Putamen (tissue), 1 donor: ENCODE data around the gene NOS1.

ENCODE experiments used
- DNase-seq: peaks from one replicate; pipeline ENCODE4 v3.0.0-alpha.2; 2016; ENCODE audit warnings: low spot score

NOS1 gene

DNA sequence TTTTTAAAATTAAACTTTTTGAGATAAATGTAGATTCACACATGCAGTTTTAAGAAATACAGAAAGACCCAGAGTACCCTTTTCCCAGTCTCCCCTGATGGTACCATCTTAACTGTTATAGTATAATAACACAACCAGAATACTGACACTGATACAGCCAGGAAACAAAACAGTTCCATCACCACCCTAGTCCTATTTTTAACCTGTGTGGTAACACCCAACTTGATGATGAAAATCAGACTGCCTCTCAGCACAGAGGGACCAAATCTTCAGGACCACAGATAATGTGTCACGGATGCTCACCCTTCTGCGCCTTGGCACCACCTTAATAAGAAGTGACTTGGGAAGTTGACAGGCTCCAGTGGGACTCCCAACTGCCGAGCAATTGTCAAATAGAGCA lies 189.3 kb downstream of the NOS1 start:
- DNase-seq = no peak

GRCh38 chr12:117171499-117172162 lies 189.8 kb downstream of the NOS1 start:
- no peak for DNase-seq

- DNase-seq = no peak
Measured at GRCh38 chr12:117169548-117169947, 191.9 kb downstream of the NOS1 start.

GRCh38 chr12:117168976-117169375 lies 192.4 kb downstream of the NOS1 start:
- no peak for DNase-seq

DNA sequence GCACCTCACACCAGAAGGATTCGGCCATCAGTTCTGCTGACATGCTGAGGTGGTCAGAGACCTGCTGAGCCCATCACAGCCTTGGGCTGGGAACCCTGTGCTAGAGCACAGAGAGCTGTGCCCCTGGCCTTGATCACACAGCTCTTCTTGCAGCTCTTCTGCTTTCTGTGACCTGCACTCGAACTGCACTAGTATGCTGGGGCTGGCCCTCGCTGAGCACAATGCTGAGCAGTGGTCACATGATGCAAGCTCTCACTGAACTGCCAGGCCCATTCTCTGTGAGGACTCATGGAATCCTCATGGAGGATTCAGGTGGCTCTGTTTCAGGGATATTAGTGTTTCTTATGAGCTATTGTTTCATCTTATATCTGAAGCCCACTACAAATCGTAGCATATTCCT lies 193.7 kb downstream of the NOS1 start:
- DNase-seq = no peak

GRCh38 chr12:117166107-117166506 lies 195.3 kb downstream of the NOS1 start:
- no peak for DNase-seq

DNA sequence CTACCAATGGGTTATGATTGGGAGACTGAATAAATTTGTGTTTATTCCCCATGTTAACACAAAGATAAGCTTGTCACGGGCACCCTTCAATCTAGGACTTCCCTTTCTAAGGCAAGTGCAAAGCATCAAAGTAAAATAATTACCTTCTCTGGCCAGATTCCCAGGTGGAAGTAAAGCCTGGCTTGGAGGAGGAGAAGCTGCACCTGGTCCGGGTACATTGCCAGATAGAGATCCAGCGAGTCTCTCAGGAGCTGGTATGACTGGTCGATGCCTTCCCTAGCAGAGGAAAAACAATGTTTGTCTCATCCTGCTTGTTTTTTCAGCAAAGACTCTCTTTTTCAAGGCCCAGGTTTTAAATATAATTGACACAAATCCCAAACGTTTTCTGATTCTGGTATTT lies 196.1 kb downstream of the NOS1 start:
- DNase-seq = no peak

GRCh38 chr12:117162633-117163032 lies 198.8 kb downstream of the NOS1 start:
- no peak for DNase-seq

DNA sequence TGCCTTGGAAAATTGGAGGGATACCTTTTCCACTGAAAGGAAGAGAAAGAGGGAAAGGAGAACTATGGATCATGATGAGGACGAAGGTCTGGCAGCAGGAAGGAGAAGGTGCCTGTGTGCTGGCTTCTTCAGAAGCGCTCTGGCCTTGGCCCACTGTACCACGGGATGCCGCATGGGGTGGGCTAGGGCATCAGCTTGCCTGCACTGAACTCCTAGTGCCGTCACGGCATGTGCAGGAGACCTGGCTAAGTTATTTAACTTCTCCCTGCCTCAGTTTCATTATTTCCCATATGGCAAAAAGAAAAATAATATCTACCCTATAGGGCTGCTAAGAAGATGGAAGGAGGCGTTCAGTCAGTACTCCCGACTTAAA lies 199.3 kb downstream of the NOS1 start:
- DNase-seq = no peak

GRCh38 chr12:117161460-117162166 lies 199.8 kb downstream of the NOS1 start:
- DNase-seq = no peak

GRCh38 chr12:117159674-117160073 lies 201.8 kb downstream of the NOS1 start:
- DNase-seq = no peak

DNA sequence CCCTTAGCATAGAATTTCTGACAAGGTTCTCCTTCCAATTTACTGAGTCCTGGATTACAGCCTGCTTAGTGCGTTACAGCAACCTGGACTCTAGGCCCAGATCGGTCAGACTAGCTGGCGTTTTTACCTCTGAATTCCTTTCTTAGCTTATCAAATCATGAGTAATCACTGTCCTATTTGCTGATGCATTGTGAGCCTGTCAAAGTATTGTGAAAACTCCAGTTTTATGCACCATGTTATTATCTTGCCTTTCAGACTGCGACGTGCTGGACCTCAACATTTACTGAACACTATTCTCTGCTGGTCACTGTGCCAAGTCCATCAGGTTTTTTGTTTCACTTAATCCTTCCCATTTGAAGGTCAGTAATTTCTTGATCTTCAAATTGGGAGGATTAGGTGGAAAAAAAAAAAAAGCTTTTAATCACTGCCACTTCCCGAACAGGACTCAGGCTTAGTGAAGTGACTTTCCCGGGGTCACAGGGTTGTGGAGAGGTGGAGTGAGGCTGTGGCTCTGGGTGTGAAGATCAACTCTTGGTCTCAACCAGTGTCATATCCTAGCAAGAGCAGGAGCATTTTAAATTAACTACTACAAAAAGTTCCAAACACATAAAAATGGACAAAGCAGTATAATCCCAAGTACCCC lies 202.4 kb downstream of the NOS1 start:
- DNase-seq = no peak
